DMS114 treated with DMSO at 0.1 percent for 48 hours (cell line): Measurements from ENCODE around the gene TRIM5.

Experiments used
- DNase-seq: peaks from one replicate; lab custom pipeline; 2025; ENCODE audit not compliant: unreplicated experiment; lab: John Stamatoyannopoulos, UW

Gene TRIM5

DNA sequence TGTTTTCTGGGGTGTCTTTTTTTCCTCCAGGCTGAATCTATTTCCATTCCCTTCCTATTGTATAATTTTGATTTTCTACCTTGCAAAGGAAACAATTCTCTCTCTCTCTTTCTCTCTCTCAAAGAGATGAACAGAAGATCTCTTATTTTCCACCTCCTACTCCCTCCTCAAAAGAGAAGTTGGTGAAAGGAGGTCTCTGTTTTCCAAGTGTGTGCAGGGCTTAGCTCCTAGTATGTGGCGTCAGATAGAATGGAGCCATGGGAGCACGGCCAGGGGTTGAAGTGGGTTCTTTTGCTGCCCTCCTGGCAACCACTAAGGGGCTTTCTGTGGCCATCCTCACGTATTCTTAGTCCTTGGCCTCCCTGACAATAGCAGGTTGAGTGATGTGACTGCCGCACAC is 59.6 kb downstream of the TRIM5 start:
- DNase-seq: no peak

DNA sequence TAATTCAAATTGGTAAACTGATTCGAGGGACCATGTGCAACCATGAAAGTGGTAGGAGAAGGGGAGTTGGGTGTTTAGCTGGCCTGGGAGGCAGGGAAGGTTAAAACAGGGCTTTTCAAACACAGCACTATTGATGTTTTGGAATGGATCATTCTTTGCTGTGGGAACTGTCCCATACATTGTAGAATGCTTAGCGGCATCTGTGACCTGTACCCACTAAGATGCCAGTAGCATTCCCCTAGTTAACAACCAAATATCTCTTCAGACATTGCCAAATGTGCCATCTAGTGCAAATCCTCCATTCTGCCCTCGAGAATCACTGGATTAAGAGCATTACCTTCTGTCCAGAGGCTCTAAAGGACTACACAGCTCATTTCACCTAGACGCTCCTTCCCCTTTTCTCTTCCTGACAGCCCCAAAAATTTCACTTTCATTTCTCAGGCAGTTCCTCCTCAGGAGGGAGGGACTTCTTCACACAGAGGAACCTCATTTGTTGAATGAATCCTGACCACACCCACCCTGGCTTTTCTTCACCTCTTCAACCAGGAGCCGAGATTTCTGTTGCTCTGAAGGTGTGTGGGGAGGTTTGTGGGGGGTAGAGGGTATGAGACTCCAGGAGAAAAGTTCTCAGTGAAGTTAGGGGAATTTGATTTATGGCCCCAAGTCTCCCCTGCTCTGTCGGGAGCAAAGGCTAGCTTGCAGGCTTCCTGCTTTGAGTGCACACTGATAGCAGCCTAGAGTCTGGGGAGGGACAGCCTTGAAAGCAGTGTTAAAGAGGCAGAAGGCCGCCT is 60.2 kb downstream of the TRIM5 start, which contains the start of gene TRIM34:
TSS of gene TRIM34 (plus strand) at position 513 of the 791 bp plus-strand sequence. CDS start 7,331 bp downstream, outside the sequence.
- DNase-seq: no peak

DNA sequence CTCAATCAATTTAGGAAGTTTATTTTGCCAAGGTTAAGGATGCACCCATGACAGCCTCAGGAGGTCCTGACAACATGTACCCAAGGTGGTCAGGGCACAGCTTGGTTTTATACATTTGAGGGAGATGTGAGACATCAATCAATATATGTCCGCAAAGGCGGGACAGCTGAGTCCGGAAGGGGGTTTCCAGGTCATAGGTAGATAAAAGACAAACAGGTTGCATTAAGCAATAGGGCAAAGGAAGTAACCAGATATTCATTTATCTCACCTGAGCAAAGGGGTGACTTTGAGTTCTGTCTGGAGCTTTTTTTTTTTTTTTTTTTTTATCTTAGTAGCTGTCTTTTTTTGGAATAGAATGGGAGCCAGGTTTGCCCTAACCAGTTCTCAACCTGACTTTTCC is 62.1 kb downstream of the TRIM5 start:
- no peak for DNase-seq

DNA sequence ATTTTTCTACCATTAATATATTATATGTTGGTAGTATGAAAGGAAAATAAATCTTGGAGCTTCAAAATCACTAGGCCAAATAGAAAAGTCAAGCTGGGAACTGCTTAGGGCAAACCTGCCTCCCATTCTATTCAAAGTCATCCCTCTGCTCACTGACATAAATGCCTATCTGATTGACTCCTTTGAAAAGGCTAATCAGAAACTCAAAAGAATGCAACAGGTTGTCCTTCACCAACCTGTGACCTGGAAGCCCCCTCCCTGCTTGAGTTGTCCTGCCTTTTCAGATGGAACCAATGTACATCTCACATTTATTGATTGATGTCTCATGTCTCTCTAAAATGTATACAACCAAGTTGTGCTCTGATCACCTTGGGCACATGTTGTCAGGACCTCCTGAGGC is 63.3 kb downstream of the TRIM5 start:
- no peak for DNase-seq

DNA sequence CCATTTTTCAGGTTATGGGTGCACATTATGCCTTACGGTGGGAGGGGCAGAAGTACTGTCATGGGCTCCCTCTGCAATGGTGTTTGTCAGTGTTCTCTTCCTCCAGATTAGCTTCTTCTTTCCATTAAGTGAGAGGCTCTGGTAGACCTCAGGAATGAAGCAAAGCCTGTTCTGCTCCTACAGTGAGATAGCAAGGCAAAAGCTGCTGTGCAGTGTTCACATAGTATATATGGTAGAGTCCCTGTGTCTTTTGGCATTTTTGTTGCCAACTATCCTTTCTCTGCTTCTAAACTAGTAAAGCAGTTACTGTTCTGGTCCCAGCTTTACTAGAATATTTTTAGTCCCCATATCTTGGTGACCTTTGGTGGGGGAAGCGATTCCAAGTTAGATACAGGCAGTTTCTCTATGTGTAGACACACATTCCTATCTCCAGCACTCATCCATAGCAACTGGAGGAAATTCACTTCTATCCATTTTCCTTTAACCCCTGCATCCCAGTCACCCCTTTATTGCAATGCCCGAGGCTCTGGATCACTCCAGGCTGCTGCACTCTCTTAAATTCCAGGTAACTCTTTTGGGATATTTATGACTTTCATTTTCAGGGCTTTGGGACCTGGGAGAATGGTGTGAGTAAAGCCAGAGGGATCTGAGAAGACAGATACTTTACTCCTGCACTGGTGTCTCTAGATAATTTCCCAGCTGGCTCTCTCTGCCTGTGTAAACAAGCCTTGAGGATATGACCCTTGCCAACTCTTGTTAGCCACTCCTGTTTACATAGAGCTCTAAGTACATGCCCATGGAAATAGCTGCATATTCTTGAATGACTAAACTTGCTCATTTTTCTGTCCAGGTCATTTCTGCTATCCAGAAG is 64.0 kb downstream of the TRIM5 start:
- DNase-seq: no peak

DNA sequence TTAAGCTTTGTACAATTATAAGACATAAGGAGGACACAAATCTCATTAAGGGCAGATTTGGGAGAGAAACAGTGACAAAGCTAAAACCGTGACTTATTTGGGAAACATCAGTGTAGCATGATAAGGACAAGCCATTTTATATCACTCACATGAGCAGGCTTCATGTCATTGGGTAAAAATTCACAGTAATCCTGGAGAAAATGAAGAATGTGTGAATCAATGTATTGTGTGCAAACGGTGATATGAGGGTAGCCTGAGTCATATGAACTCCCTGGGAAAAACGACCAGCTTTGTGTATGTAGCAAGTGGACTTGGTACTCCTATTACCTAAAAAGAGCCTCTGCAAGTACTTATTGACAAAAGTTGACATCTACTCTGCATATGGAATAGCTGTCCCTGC is 66.1 kb downstream of the TRIM5 start:
- DNase-seq: no peak
